ENCODE results near the gene PLCB1. TPM values are rescaled to one million over a fixed set of nuclear protein-coding genes. Genes with fewer than 3 reads are reported as not detected.

The PLCB1 gene
- total and polyA plus RNA-seq, 10 of the 15 experiments (the other 5 are each of a cell fraction or from before 2014, with no cell fraction given), result 0.05 to 5.3 (median 0.17) TPM; not detected in 1

DNA sequence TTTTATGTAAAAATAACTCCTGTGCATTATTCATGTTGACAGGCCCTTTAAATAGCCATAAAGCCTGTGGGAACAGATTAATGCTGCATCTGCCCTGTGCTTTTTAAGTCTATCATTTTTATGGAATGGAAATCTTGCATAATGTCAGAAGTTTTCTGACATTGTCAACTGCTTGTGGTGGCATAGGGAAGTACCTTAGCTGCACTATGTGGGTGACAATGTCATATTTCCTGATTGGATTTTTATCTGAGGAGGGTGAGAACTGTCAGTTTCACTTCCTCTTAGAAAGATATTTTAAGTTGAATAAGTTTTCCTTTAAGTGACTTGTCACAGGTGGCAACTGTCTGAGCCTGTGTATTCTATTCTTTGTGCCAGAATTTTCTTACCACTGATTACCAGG, 267.9 kb downstream of the PLCB1 start:
- H3K9ac ChIP-seq (ENCODE audit: control insufficient read depth, insufficient read depth, low read length), result no peak overlapping the region
- peak overlapping the region; percentile 15; the same call in 1 of the 2 replicates for H3K4me3 ChIP-seq
- peak; percentile 94 for ATAC-seq
- in situ Hi-C loops (cut with MboI), result no loop called here
- H3K4me2 ChIP-seq (ENCODE audit: control insufficient read depth, insufficient read depth), result peak overlapping the region; percentile 57
- no peaks in the 10 kb centered on the region for H3K36me3 ChIP-seq (ENCODE audit: control insufficient read depth in 2 of 2, insufficient read depth in 2 of 2, low read length in 1 of 2)
- no peaks in the 10 kb centered on the region for H3K27me3 ChIP-seq (replicated peaks in 1 of 2; ENCODE audit: control insufficient read depth in 2 of 2, insufficient read depth in 2 of 2, low read length in 1 of 2)
- peak; percentile 92 for DNase-seq (ENCODE audit: low read depth, low spot score)
- BruUV-seq (replicated peaks), result no TSS peak
- H2AFZ ChIP-seq (ENCODE audit: control insufficient read depth, low read depth, low read length), result no peak overlapping the region
- peaks cover 10% of the 10 kb centered on the region; the same call in 1 of the 2 replicates for H3K4me1 ChIP-seq (ENCODE audit: control insufficient read depth, insufficient read depth, low read length)
- peak; percentile 74 for FAIRE-seq
- ChIA-PET SMC1A (ENCODE audit: uncharacterized antibody, unreplicated experiment) (interaction anchor here (0.6 to 3.6 kb wide), 4 partner anchors 8 to 1629 kb away, joined by 3 to 43 read pairs (median 5); no protein-coding TSS in a partner anchor), CTCF (interaction anchor here (1.2 kb wide), 1 partner anchor 356 kb away, joined by 3 read pairs; no protein-coding TSS in a partner anchor), RAD21 (ENCODE audit: unreplicated experiment) (interaction anchor here (1.0 to 1.3 kb wide), 4 partner anchors 9 to 19 kb away, joined by 3 to 5 read pairs (median 4); no protein-coding TSS in a partner anchor), POLR2A (interaction anchor here (0.8 kb wide), 2 partner anchors 9 kb away, joined by 3 read pairs; no protein-coding TSS in a partner anchor)
- no peaks in the 10 kb centered on the region for H4K20me1 ChIP-seq (ENCODE audit: control insufficient read depth, insufficient read depth)
- intact Hi-C loops (cut with micrococcal nuclease; ENCODE audit: unreplicated experiment), result loop anchor here (5.0 kb wide), 1 partner anchor 202 kb away; no protein-coding TSS in a partner anchor
- H3K27ac ChIP-seq (ENCODE audit: control insufficient read depth, insufficient read depth), result peak overlapping the region; percentile 52; the same call in 1 of the 2 replicates
- H3K79me2 ChIP-seq (ENCODE audit: control insufficient read depth, insufficient read depth, low read length), result no peaks in the 10 kb centered on the region
- H3K9me3 ChIP-seq (replicated peaks; ENCODE audit: control insufficient read depth, insufficient read depth, low read length), result no peaks in the 10 kb centered on the region; the same call in 2 of the 3 replicates
- TF ChIP-seq, protein P1, sequence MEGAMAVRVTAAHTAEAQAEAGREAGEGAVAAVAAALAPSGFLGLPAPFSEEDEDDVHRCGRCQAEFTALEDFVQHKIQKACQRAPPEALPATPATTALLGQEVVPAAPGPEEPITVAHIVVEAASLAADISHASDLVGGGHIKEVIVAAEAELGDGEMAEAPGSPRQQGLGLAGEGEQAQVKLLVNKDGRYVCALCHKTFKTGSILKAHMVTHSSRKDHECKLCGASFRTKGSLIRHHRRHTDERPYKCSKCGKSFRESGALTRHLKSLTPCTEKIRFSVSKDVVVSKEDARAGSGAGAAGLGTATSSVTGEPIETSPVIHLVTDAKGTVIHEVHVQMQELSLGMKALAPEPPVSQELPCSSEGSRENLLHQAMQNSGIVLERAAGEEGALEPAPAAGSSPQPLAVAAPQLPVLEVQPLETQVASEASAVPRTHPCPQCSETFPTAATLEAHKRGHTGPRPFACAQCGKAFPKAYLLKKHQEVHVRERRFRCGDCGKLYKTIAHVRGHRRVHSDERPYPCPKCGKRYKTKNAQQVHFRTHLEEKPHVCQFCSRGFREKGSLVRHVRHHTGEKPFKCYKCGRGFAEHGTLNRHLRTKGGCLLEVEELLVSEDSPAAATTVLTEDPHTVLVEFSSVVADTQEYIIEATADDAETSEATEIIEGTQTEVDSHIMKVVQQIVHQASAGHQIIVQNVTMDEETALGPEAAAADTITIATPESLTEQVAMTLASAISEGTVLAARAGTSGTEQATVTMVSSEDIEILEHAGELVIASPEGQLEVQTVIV (IDR thresholded peaks at IDR 0.05; ENCODE audit: borderline replicate concordance, partially characterized antibody), result no peak
- TF ChIP-seq LARP7 (IDR thresholded peaks at IDR 0.05) (no peak), SMAD1 (IDR thresholded peaks at IDR 0.05; ENCODE audit: low read depth, partially characterized antibody) (peak; percentile 78), STAT1 (conservative IDR thresholded peaks at IDR 0.05) (no peak), NR2F1 (conservative IDR thresholded peaks at IDR 0.05) (peak; percentile 90), STAT3 (IDR thresholded peaks at IDR 0.05; ENCODE audit: low read depth, low read length) (no peak), EZH2 (IDR thresholded peaks at IDR 0.05; ENCODE audit: borderline replicate concordance, control insufficient read depth, low read depth, low read length) (no peak), CBX5 (IDR thresholded peaks at IDR 0.05; ENCODE audit: low read depth) (no peak), CHD4 (IDR thresholded peaks at IDR 0.05) (no peak), CEBPB (IDR thresholded peaks at IDR 0.05; ENCODE audit: borderline replicate concordance in 1 of 2, low read depth in 2 of 2, low read length in 2 of 2) (peak in 1 of 2 experiments; percentile 74; a peak in 1 of 4 replicates), WRNIP1 (IDR thresholded peaks at IDR 0.05; ENCODE audit: borderline replicate concordance, low read depth, low read length) (no peak), POLR2A (IDR thresholded peaks at IDR 0.05; ENCODE audit: low read depth, low read length) (no peak)
- TF ChIP-seq, protein P2, sequence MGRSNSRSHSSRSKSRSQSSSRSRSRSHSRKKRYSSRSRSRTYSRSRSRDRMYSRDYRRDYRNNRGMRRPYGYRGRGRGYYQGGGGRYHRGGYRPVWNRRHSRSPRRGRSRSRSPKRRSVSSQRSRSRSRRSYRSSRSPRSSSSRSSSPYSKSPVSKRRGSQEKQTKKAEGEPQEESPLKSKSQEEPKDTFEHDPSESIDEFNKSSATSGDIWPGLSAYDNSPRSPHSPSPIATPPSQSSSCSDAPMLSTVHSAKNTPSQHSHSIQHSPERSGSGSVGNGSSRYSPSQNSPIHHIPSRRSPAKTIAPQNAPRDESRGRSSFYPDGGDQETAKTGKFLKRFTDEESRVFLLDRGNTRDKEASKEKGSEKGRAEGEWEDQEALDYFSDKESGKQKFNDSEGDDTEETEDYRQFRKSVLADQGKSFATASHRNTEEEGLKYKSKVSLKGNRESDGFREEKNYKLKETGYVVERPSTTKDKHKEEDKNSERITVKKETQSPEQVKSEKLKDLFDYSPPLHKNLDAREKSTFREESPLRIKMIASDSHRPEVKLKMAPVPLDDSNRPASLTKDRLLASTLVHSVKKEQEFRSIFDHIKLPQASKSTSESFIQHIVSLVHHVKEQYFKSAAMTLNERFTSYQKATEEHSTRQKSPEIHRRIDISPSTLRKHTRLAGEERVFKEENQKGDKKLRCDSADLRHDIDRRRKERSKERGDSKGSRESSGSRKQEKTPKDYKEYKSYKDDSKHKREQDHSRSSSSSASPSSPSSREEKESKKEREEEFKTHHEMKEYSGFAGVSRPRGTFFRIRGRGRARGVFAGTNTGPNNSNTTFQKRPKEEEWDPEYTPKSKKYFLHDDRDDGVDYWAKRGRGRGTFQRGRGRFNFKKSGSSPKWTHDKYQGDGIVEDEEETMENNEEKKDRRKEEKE (IDR thresholded peaks at IDR 0.05), result no peak
- TF ChIP-seq, protein P3, sequence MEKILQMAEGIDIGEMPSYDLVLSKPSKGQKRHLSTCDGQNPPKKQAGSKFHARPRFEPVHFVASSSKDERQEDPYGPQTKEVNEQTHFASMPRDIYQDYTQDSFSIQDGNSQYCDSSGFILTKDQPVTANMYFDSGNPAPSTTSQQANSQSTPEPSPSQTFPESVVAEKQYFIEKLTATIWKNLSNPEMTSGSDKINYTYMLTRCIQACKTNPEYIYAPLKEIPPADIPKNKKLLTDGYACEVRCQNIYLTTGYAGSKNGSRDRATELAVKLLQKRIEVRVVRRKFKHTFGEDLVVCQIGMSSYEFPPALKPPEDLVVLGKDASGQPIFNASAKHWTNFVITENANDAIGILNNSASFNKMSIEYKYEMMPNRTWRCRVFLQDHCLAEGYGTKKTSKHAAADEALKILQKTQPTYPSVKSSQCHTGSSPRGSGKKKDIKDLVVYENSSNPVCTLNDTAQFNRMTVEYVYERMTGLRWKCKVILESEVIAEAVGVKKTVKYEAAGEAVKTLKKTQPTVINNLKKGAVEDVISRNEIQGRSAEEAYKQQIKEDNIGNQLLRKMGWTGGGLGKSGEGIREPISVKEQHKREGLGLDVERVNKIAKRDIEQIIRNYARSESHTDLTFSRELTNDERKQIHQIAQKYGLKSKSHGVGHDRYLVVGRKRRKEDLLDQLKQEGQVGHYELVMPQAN (conservative IDR thresholded peaks at IDR 0.05), result no peak
- TF ChIP-seq, protein P4, sequence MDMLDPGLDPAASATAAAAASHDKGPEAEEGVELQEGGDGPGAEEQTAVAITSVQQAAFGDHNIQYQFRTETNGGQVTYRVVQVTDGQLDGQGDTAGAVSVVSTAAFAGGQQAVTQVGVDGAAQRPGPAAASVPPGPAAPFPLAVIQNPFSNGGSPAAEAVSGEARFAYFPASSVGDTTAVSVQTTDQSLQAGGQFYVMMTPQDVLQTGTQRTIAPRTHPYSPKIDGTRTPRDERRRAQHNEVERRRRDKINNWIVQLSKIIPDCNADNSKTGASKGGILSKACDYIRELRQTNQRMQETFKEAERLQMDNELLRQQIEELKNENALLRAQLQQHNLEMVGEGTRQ (IDR thresholded peaks at IDR 0.05; ENCODE audit: borderline replicate concordance, low read depth, low read length), result no peak
